Thyroid gland (tissue), 4 donors: ENCODE measurements around the gene ATXN7L3. TPM values are rescaled to one million over a fixed set of nuclear protein-coding genes. Genes with fewer than 3 reads are reported as not detected.
A peak's percentile ranks its signal among the peaks of the same experiment; 100 is the strongest.

ENCODE experiments used
- DNase-seq, 2 donors: peaks; one replicate each; pipeline ENCODE4 v3.0.0-alpha.2; 2019
- H3K27ac ChIP-seq, 3 donors: fragments of 200-600 bp; sonication (generic); 1 replicate in 2 of 3; 2 replicates in 1 of 3; pipeline ENCODE4 v1.5.1; 2016 to 2019; ENCODE audit warnings: mild to moderate bottlenecking in 1 of 3, moderate library complexity in 1 of 3
- H3K27me3 ChIP-seq: fragments of 200-600 bp; sonication (generic); one replicate; pipeline ENCODE4 v1.5.1; 2019
- H3K36me3 ChIP-seq, 2 donors: fragments of 200-600 bp; sonication (generic); one replicate each; pipeline ENCODE4 v1.5.1; 2016 to 2019
- H3K4me1 ChIP-seq, 2 donors: fragments of 200-600 bp; sonication (generic); one replicate each; pipeline ENCODE4 v1.5.1; 2017 to 2019
- H3K4me3 ChIP-seq, 3 donors: fragments of 200-600 bp; sonication (generic); replicated peaks in 1 of 3; 1 replicate in 2 of 3; 2 replicates in 1 of 3; pipeline ENCODE4 v1.5.1; 2016; ENCODE audit warnings: mild to moderate bottlenecking in 1 of 3
- H3K9me3 ChIP-seq: fragments of 200-600 bp; sonication (generic); one replicate; pipeline ENCODE4 v1.5.1; 2017
- POLR2A ChIP-seq, 2 donors: fragments of 450-650 bp; IDR thresholded peaks; one replicate each; pipeline ENCODE4 v1.6.1; 2017; ENCODE audit warnings: antibody characterized with exemption in 2 of 2, mild to moderate bottlenecking in 2 of 2, moderate library complexity in 1 of 2
- WGBS, 2 donors: methylation state at CpG; one replicate each; pipeline ENCODE4 v1.1.5; 2017; 5-methylcytosine and 5-hydroxymethylcytosine counted together
- intact Hi-C: fragments of 100-400 bp; cut with DNase I; formaldehyde crosslinking; loops from one replicate; pipeline ENCODE4 v1.15.1; 2023
- total RNA-seq, 4 donors: library from RNA; depleted of rRNA; stranded (reverse); fragments of >200 nt; gene quantifications; one replicate each; pipeline ENCODE4 v1.2.3, GENCODE V29; 2016
- TF ChIP-seq, protein P1 (sequence below), 6 experiments: fragments of 200-600 bp in 3 of 6; fragments of 450-650 bp in 3 of 6; sonication (generic) in 3 of 6; IDR thresholded peaks; one replicate each; pipeline ENCODE4 v1.5.1; 2016 to 2019; ENCODE audit warnings: antibody characterized with exemption in 6 of 6, mild to moderate bottlenecking in 2 of 6, inconsistent platforms in 1 of 6, moderate library complexity in 1 of 6

The ATXN7L3 gene
- total RNA-seq, 4 donors from 2014 or later, result 52.4 to 64.5 (median 58.0) TPM

DNA sequence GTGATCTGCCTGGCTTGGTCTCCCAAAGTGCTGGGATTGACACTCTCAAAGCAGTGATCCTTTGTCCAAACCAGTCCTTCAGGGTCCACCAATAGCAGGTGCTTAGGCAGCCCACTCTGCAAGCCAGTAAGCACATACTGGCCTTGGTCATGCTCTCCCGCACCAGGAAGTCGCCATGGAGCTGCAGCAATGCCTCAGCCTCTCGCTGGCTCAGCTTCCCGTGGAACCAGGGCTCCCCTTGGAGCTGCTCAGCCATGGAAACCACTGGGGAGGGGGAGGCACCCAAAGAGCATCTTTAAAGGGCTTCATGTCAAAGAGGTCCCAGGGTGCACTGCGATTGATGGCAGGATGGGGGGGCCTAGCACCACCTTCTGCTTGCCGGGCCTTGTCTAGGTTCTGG, 29.4 kb upstream of the ATXN7L3 start:
- Histone ChIP-seq H3K27ac (no peak overlapping the region), H3K9me3 (no peaks in the 10 kb centered on the region), H3K4me1 (peaks cover 0 to 1% of the 10 kb centered on the region in 2 donors), H3K36me3 (no peaks in the 10 kb centered on the region), H3K4me3 (no peak overlapping the region), H3K27me3 (no peaks in the 10 kb centered on the region)
- no peak for TF ChIP-seq POLR2A (IDR thresholded peaks at IDR 0.05)
- TF ChIP-seq, protein P1, sequence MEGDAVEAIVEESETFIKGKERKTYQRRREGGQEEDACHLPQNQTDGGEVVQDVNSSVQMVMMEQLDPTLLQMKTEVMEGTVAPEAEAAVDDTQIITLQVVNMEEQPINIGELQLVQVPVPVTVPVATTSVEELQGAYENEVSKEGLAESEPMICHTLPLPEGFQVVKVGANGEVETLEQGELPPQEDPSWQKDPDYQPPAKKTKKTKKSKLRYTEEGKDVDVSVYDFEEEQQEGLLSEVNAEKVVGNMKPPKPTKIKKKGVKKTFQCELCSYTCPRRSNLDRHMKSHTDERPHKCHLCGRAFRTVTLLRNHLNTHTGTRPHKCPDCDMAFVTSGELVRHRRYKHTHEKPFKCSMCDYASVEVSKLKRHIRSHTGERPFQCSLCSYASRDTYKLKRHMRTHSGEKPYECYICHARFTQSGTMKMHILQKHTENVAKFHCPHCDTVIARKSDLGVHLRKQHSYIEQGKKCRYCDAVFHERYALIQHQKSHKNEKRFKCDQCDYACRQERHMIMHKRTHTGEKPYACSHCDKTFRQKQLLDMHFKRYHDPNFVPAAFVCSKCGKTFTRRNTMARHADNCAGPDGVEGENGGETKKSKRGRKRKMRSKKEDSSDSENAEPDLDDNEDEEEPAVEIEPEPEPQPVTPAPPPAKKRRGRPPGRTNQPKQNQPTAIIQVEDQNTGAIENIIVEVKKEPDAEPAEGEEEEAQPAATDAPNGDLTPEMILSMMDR (IDR thresholded peaks at IDR 0.05), result no peak
- intact Hi-C loops, result no loop called here
- DNase-seq, result peak in 1 of 2 donors; percentile 14
- 67 to 70% methylated on average over 2 to 4 of the region's 6 CpGs for WGBS, 2 donors

DNA sequence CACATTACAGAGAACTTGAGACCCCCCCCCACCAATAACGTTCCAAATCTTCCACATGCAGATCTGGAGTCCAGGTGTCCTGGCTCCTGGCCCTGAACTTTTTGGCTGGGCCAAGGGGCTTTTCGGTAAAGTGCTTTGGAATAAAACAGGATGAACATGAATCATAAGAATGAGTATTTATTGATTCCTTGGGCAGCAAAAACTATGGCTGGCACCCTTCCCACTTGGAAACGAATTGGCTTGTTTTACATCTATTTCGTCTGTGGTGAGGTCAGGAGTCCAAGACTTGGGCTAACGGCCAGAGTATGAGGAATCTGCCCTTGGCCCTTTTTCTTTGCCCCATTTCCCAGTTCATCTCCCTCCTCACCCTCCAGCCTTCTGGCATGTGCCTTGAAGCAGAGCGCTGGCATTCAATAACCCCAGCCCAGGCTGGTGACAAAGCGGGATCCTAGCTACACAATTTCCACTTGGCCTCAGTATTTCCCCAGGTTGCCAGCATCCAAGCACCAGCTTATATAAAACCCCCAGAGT, 23.9 kb upstream of the ATXN7L3 start:
- Histone ChIP-seq H3K4me1 (peaks cover 15 to 21% of the 10 kb centered on the region in 2 donors), H3K36me3 (no peaks in the 10 kb centered on the region), H3K4me3 (no peak overlapping the region), H3K27ac (peak overlapping the region; percentile 31 to 99 (median 97)), H3K9me3 (no peaks in the 10 kb centered on the region), H3K27me3 (no peaks in the 10 kb centered on the region)
- intact Hi-C loops, result no loop called here
- DNase-seq, result peak; percentile 18 to 36
- TF ChIP-seq, protein P1 (IDR thresholded peaks at IDR 0.05), result no peak
- TF ChIP-seq POLR2A (IDR thresholded peaks at IDR 0.05), result no peak
- 39 to 52% methylated on average over 7 of the region's 7 CpGs for WGBS, 2 donors

DNA sequence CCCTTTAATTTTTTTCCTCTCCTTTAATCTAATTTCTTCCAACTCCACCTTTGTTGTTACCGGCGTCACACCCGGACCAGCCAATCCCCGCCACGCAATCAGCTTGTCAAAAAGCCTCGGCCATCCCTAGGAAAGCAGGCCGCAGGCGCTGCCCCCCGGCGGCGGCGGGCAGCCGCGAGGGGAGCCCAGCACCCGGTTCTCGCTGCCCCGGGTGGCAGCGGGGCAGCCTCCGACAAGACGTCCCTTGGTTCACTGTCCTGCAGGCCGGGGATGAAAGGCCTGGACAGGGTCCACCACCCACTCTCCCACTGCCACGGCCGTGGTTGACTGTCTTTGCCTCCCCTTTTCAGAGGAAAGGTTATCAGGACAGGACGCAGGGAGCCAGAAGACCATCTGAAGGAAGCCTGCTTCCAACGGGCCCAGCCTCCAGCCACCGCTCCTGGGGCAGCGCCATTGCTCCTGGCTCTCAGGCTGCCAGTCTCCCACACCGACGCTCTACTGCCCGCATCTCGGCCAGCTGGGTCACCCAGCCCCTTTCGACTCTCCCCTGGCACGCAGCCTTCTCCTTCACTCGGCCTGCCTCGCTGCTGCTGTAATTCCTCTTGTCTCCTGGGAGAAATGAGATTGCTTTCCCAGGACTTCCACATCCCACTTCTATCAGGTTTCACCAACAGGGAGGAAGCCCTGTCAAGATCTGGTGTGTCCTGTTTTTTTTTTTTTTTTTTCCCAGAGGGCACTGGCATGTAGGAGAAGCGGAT, 22.6 kb upstream of the ATXN7L3 start:
- intact Hi-C loops, result no loop called here

DNA sequence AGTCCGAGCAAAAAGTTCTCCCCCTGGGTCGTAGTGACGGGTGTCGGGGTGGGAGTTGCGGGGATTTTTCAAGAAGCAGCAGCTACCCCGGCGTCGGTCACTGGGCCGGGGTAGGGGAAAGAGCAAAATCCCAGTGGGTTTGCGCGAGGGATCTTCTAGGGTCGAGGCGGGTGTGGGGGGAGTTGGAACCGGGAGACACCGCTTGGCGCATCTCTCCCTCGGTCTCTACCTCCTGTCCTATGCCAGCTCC, 22.1 kb upstream of the ATXN7L3 start:
- Histone ChIP-seq H3K36me3 (peaks cover 0 to 1% of the 10 kb centered on the region in 2 donors), H3K4me3 (peak overlapping the region; percentile 70 to 88 (median 71)), H3K9me3 (no peaks in the 10 kb centered on the region), H3K4me1 (peaks cover 26 to 35% of the 10 kb centered on the region in 2 donors), H3K27me3 (no peaks in the 10 kb centered on the region), H3K27ac (peak overlapping the region; percentile 97 to 99 (median 98))
- intact Hi-C loops, result no loop called here
- WGBS, 2 donors, result 0 to 3% methylated on average over 17 of the region's 17 CpGs
- no peak for TF ChIP-seq POLR2A (IDR thresholded peaks at IDR 0.05)
- TF ChIP-seq, protein P1 (IDR thresholded peaks at IDR 0.05), result no peak
- DNase-seq, result no peak

More for the DNA sequence above, 22.6 kb upstream of the ATXN7L3 start:
- H3K9me3 ChIP-seq, result no peaks in the 10 kb centered on the region
- peak; percentile 89 to 90 for DNase-seq
- H3K4me1 ChIP-seq, result peaks cover 24 to 30% of the 10 kb centered on the region in 2 donors
- H3K36me3 ChIP-seq, result no peaks in the 10 kb centered on the region
- H3K27me3 ChIP-seq, result no peaks in the 10 kb centered on the region
- peak in 1 of 2 donors; percentile 93 for TF ChIP-seq POLR2A (IDR thresholded peaks at IDR 0.05)
- TF ChIP-seq, protein P1 (IDR thresholded peaks at IDR 0.05), result peak in 3 of 6 experiments; percentile 6 to 43 (median 21)
- H3K27ac ChIP-seq, result peak overlapping the region; percentile 97 to 99 (median 98)
- 1 to 2% methylated on average over 29 to 30 of the region's 36 CpGs for WGBS, 2 donors
- peak overlapping the region in 2 of 3 donors; percentile 71 to 88 for H3K4me3 ChIP-seq
